Measurements from ENCODE around the gene MINDY4.

The MINDY4 gene

GRCh38 chr7:30848121-30848855 lies 77.1 kb downstream of the MINDY4 start:
- peaks cover 14% of the 10 kb centered on the region for H3K4me1 ChIP-seq (ENCODE audit: insufficient read depth, insufficient read length)
- no peaks in the 10 kb centered on the region for H3K9me3 ChIP-seq (ENCODE audit: insufficient read depth, low read length)
- no peak overlapping the region for H3K4me3 ChIP-seq (ENCODE audit: insufficient read length, low read depth)
- H3K27me3 ChIP-seq (ENCODE audit: insufficient read depth, insufficient read length), result no peaks in the 10 kb centered on the region
- H3K36me3 ChIP-seq (ENCODE audit: insufficient read depth, insufficient read length, low read length), result peaks cover 7% of the 10 kb centered on the region
- no peak for DNase-seq (ENCODE audit: low read depth, low spot score)
- no peak overlapping the region for H3K9ac ChIP-seq (ENCODE audit: insufficient read length, low read depth)
- TF ChIP-seq SUZ12 (IDR thresholded peaks at IDR 0.05; ENCODE audit: extremely low read depth, insufficient read depth, insufficient read length) (no peak), YY1 (IDR thresholded peaks at IDR 0.05; ENCODE audit: insufficient read depth, insufficient read length) (no peak), ZNF274 (IDR thresholded peaks at IDR 0.05; ENCODE audit: low read depth, low read length) (no peak)

GRCh38 chr7:30849565-30849964 lies 78.3 kb downstream of the MINDY4 start:
- H3K9ac ChIP-seq (ENCODE audit: insufficient read length, low read depth), result no peak overlapping the region
- no peaks in the 10 kb centered on the region for H3K27me3 ChIP-seq (ENCODE audit: insufficient read depth, insufficient read length)
- no peak overlapping the region for H3K4me3 ChIP-seq (ENCODE audit: insufficient read length, low read depth)
- peaks cover 14% of the 10 kb centered on the region for H3K36me3 ChIP-seq (ENCODE audit: insufficient read depth, insufficient read length, low read length)
- no peak for TF ChIP-seq ZNF274 (IDR thresholded peaks at IDR 0.05; ENCODE audit: low read depth, low read length)
- TF ChIP-seq YY1 (IDR thresholded peaks at IDR 0.05; ENCODE audit: insufficient read depth, insufficient read length), result no peak
- no peak for TF ChIP-seq SUZ12 (IDR thresholded peaks at IDR 0.05; ENCODE audit: extremely low read depth, insufficient read depth, insufficient read length)
- peaks cover 10% of the 10 kb centered on the region for H3K4me1 ChIP-seq (ENCODE audit: insufficient read depth, insufficient read length)
- no peaks in the 10 kb centered on the region for H3K9me3 ChIP-seq (ENCODE audit: insufficient read depth, low read length)
- no peak for DNase-seq (ENCODE audit: low read depth, low spot score)

GRCh38 chr7:30850426-30850825 lies 79.2 kb downstream of the MINDY4 start:
- no peak overlapping the region for H3K4me3 ChIP-seq (ENCODE audit: insufficient read length, low read depth)
- no peak for DNase-seq (ENCODE audit: low read depth, low spot score)
- peaks cover 22% of the 10 kb centered on the region for H3K36me3 ChIP-seq (ENCODE audit: insufficient read depth, insufficient read length, low read length)
- H3K9ac ChIP-seq (ENCODE audit: insufficient read length, low read depth), result no peak overlapping the region
- no peaks in the 10 kb centered on the region for H3K27me3 ChIP-seq (ENCODE audit: insufficient read depth, insufficient read length)
- no peaks in the 10 kb centered on the region for H3K9me3 ChIP-seq (ENCODE audit: insufficient read depth, low read length)
- no peak for TF ChIP-seq SUZ12 (IDR thresholded peaks at IDR 0.05; ENCODE audit: extremely low read depth, insufficient read depth, insufficient read length)
- peaks cover 10% of the 10 kb centered on the region for H3K4me1 ChIP-seq (ENCODE audit: insufficient read depth, insufficient read length)

GRCh38 chr7:30851651-30852307 lies 80.6 kb downstream of the MINDY4 start:
- Histone ChIP-seq H3K4me1 (ENCODE audit: insufficient read depth, insufficient read length) (peaks cover 7% of the 10 kb centered on the region), H3K36me3 (ENCODE audit: insufficient read depth, insufficient read length, low read length) (peaks cover 32% of the 10 kb centered on the region), H3K9me3 (ENCODE audit: insufficient read depth, low read length) (no peaks in the 10 kb centered on the region), H3K4me3 (ENCODE audit: insufficient read length, low read depth) (no peak overlapping the region), H3K9ac (ENCODE audit: insufficient read length, low read depth) (no peak overlapping the region), H3K27me3 (ENCODE audit: insufficient read depth, insufficient read length) (no peaks in the 10 kb centered on the region)
- TF ChIP-seq SUZ12 (IDR thresholded peaks at IDR 0.05; ENCODE audit: extremely low read depth, insufficient read depth, insufficient read length) (no peak), YY1 (IDR thresholded peaks at IDR 0.05; ENCODE audit: insufficient read depth, insufficient read length) (no peak), ZNF274 (IDR thresholded peaks at IDR 0.05; ENCODE audit: low read depth, low read length) (no peak)
- DNase-seq (ENCODE audit: low read depth, low spot score), result no peak

GRCh38 chr7:30852308-30852684 lies 81.1 kb downstream of the MINDY4 start:
- Histone ChIP-seq H3K9ac (ENCODE audit: insufficient read length, low read depth) (no peak overlapping the region), H3K9me3 (ENCODE audit: insufficient read depth, low read length) (no peaks in the 10 kb centered on the region), H3K36me3 (ENCODE audit: insufficient read depth, insufficient read length, low read length) (peaks cover 32% of the 10 kb centered on the region), H3K4me3 (ENCODE audit: insufficient read length, low read depth) (no peak overlapping the region), H3K27me3 (ENCODE audit: insufficient read depth, insufficient read length) (no peaks in the 10 kb centered on the region), H3K4me1 (ENCODE audit: insufficient read depth, insufficient read length) (peaks cover 6% of the 10 kb centered on the region)
- DNase-seq (ENCODE audit: low read depth, low spot score), result peak; percentile 28
- TF ChIP-seq ZNF274 (IDR thresholded peaks at IDR 0.05; ENCODE audit: low read depth, low read length), result no peak
- no peak for TF ChIP-seq YY1 (IDR thresholded peaks at IDR 0.05; ENCODE audit: insufficient read depth, insufficient read length)
- no peak for TF ChIP-seq SUZ12 (IDR thresholded peaks at IDR 0.05; ENCODE audit: extremely low read depth, insufficient read depth, insufficient read length)

- H3K9me3 ChIP-seq (ENCODE audit: insufficient read depth, low read length), result no peaks in the 10 kb centered on the region
- H3K4me3 ChIP-seq (ENCODE audit: insufficient read length, low read depth), result no peak overlapping the region
- H3K27me3 ChIP-seq (ENCODE audit: insufficient read depth, insufficient read length), result no peaks in the 10 kb centered on the region
- H3K9ac ChIP-seq (ENCODE audit: insufficient read length, low read depth), result no peak overlapping the region
- H3K36me3 ChIP-seq (ENCODE audit: insufficient read depth, insufficient read length, low read length), result peaks cover 32% of the 10 kb centered on the region
- DNase-seq (ENCODE audit: low read depth, low spot score), result no peak
- TF ChIP-seq SUZ12 (IDR thresholded peaks at IDR 0.05; ENCODE audit: extremely low read depth, insufficient read depth, insufficient read length) (no peak), ZNF274 (IDR thresholded peaks at IDR 0.05; ENCODE audit: low read depth, low read length) (no peak), YY1 (IDR thresholded peaks at IDR 0.05; ENCODE audit: insufficient read depth, insufficient read length) (no peak)
- peaks cover 6% of the 10 kb centered on the region for H3K4me1 ChIP-seq (ENCODE audit: insufficient read depth, insufficient read length)
Measured at GRCh38 chr7:30852744-30853288, 81.6 kb downstream of the MINDY4 start.

DNA sequence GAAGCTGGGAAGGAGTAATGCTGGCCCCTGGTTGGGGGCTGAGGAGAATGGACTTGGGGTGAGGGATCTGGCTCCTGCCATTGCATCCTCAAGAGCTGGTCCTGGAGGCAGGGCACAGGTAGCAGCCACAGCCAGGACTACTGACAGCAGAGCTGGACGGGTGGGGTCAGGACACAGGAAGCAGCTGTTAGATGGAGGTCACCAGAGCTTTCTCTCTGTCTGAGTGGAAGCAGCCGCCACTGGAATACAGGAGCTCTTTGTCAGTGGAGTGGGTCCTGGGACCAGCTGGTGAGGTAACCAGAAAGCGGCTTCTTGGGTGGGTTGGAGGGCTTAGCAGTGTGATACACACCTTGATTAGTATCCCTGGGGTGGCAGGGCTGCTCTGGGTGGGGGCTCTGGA lies 82.4 kb downstream of the MINDY4 start:
- TF ChIP-seq YY1 (IDR thresholded peaks at IDR 0.05; ENCODE audit: insufficient read depth, insufficient read length), result no peak
- TF ChIP-seq ZNF274 (IDR thresholded peaks at IDR 0.05; ENCODE audit: low read depth, low read length), result no peak
- TF ChIP-seq SUZ12 (IDR thresholded peaks at IDR 0.05; ENCODE audit: extremely low read depth, insufficient read depth, insufficient read length), result no peak
- no peak for DNase-seq (ENCODE audit: low read depth, low spot score)
- Histone ChIP-seq H3K9ac (ENCODE audit: insufficient read length, low read depth) (no peak overlapping the region), H3K4me3 (ENCODE audit: insufficient read length, low read depth) (no peak overlapping the region), H3K27me3 (ENCODE audit: insufficient read depth, insufficient read length) (no peaks in the 10 kb centered on the region), H3K4me1 (ENCODE audit: insufficient read depth, insufficient read length) (peaks cover 6% of the 10 kb centered on the region), H3K36me3 (ENCODE audit: insufficient read depth, insufficient read length, low read length) (peaks cover 32% of the 10 kb centered on the region), H3K9me3 (ENCODE audit: insufficient read depth, low read length) (no peaks in the 10 kb centered on the region)

Data from NT2/D1 (cell line).